NT2/D1 (cell line): ENCODE results near the gene NUCB1.
"Not testable (repeated sequence)": the region's sequence is repeated elsewhere in the genome, so short reads cannot be mapped to it uniquely, and the experiment has no call there.

Source experiments
- DNase-seq: peaks from one replicate; pipeline ENCODE4 v3.0.0-alpha.2; 2011; ENCODE audit warnings: low read depth, low spot score
- H3K27me3 ChIP-seq: 2 replicates; pipeline ENCODE4 v1.6.0; 2011; ENCODE audit warnings: mild to moderate bottlenecking; ENCODE audit not compliant: insufficient read length, insufficient read depth
- H3K36me3 ChIP-seq: 2 replicates; pipeline ENCODE4 v1.6.1; 2011; ENCODE audit warnings: mild to moderate bottlenecking, low read length, mixed read lengths; ENCODE audit not compliant: insufficient read depth, insufficient read length
- H3K4me1 ChIP-seq: 2 replicates; pipeline ENCODE4 v1.5.1; 2011; ENCODE audit not compliant: insufficient read depth, insufficient read length
- H3K4me3 ChIP-seq: 2 replicates; pipeline ENCODE4 v1.5.1; 2011; ENCODE audit warnings: low read depth; ENCODE audit not compliant: insufficient read length
- H3K9ac ChIP-seq: 2 replicates; pipeline ENCODE4 v1.6.0; 2011; ENCODE audit warnings: low read depth; ENCODE audit not compliant: insufficient read length
- H3K9me3 ChIP-seq: 2 replicates; pipeline ENCODE4 v1.5.1; 2011; ENCODE audit warnings: mild to moderate bottlenecking, low read length; ENCODE audit not compliant: insufficient read depth
- SUZ12 ChIP-seq: IDR thresholded peaks from 2 replicates; pipeline ENCODE4 v1.6.1; 2011; ENCODE audit not compliant: insufficient read length, insufficient read depth; ENCODE audit errors: extremely low read depth
- YY1 ChIP-seq: IDR thresholded peaks from 2 replicates; pipeline ENCODE4 v1.6.1; 2011; ENCODE audit not compliant: insufficient read length, insufficient read depth
- ZNF274 ChIP-seq: IDR thresholded peaks from 2 replicates; pipeline ENCODE4 v1.6.1; 2011; ENCODE audit warnings: mild to moderate bottlenecking, low read depth, low read length

The NUCB1 gene

GRCh38 chr19:48861313-48861712, 38.8 kb upstream of the NUCB1 start:
- Histone ChIP-seq H3K9ac (no peak overlapping the region), H3K4me3 (no peak overlapping the region), H3K27me3 (no peaks in the 10 kb centered on the region), H3K4me1 (peaks cover 3% of the 10 kb centered on the region), H3K9me3 (no peaks in the 10 kb centered on the region), H3K36me3 (no peaks in the 10 kb centered on the region)
- no peak for DNase-seq
- no peak for TF ChIP-seq SUZ12
- no peak for TF ChIP-seq ZNF274
- TF ChIP-seq YY1, result no peak

GRCh38 chr19:48862827-48863226, 37.3 kb upstream of the NUCB1 start:
- no peak overlapping the region for H3K4me3 ChIP-seq
- H3K27me3 ChIP-seq, result no peaks in the 10 kb centered on the region
- H3K9ac ChIP-seq, result no peak overlapping the region
- H3K4me1 ChIP-seq, result peaks cover 7% of the 10 kb centered on the region
- no peaks in the 10 kb centered on the region for H3K36me3 ChIP-seq
- TF ChIP-seq YY1 (no peak), ZNF274 (no peak), SUZ12 (no peak)
- H3K9me3 ChIP-seq, result no peaks in the 10 kb centered on the region
- no peak for DNase-seq

- Histone ChIP-seq H3K9me3 (no peaks in the 10 kb centered on the region), H3K27me3 (no peaks in the 10 kb centered on the region), H3K4me3 (no peak overlapping the region), H3K36me3 (no peaks in the 10 kb centered on the region), H3K9ac (no peak overlapping the region), H3K4me1 (peaks cover 4% of the 10 kb centered on the region)
- TF ChIP-seq ZNF274, result no peak
- no peak for TF ChIP-seq YY1
- TF ChIP-seq SUZ12, result no peak
- DNase-seq, result no peak
These were observed 33.4 kb upstream of the NUCB1 start for GRCh38 chr19:48866692-48867091.

DNA sequence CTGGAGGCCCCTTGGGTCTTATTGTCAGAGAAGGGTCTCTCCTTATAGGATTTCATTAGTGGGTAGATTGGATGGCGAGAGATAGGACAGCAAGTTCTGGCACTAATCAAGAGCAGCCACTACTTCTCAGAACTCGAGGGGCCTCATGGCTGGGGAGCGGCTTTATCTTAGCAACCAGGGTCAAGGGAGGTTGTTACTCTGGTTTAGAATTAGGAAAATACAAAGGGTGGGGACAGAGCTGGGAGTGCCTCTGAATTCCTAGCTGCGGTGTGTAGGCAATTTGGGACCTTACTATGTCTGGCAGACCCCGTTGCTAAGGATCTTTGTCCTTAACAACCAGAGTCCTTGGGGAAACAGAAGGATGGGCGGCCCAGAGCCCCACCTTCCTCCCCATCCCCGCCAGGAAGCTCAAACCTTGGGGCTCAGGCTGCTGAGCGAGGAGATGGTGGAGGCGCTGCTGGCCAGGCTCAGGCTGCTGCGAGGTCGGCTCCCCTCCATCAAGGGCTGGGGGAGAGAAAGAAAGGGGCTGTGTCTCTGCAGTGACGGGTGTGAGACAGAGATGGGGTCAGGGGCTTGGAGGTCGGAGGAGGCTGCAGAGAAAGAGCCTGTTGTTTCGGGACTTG, 32.9 kb upstream of the NUCB1 start:
- H3K27me3 ChIP-seq, result no peaks in the 10 kb centered on the region
- no peaks in the 10 kb centered on the region for H3K36me3 ChIP-seq
- no peak for DNase-seq
- peaks cover 4% of the 10 kb centered on the region for H3K4me1 ChIP-seq
- TF ChIP-seq SUZ12, result no peak
- no peak for TF ChIP-seq ZNF274
- no peak for TF ChIP-seq YY1
- peak overlapping the region; percentile 42 for H3K9ac ChIP-seq
- H3K4me3 ChIP-seq, result no peak overlapping the region
- H3K9me3 ChIP-seq, result no peaks in the 10 kb centered on the region

- Histone ChIP-seq H3K36me3 (no peaks in the 10 kb centered on the region), H3K4me1 (peaks cover 4% of the 10 kb centered on the region), H3K9me3 (no peaks in the 10 kb centered on the region), H3K4me3 (peak overlapping the region; percentile 1), H3K27me3 (no peaks in the 10 kb centered on the region), H3K9ac (peak overlapping the region; percentile 42)
- no peak for DNase-seq
- TF ChIP-seq SUZ12 (no peak), ZNF274 (no peak), YY1 (no peak)
These were observed 32.4 kb upstream of the NUCB1 start for GRCh38 chr19:48867746-48868113.

DNA sequence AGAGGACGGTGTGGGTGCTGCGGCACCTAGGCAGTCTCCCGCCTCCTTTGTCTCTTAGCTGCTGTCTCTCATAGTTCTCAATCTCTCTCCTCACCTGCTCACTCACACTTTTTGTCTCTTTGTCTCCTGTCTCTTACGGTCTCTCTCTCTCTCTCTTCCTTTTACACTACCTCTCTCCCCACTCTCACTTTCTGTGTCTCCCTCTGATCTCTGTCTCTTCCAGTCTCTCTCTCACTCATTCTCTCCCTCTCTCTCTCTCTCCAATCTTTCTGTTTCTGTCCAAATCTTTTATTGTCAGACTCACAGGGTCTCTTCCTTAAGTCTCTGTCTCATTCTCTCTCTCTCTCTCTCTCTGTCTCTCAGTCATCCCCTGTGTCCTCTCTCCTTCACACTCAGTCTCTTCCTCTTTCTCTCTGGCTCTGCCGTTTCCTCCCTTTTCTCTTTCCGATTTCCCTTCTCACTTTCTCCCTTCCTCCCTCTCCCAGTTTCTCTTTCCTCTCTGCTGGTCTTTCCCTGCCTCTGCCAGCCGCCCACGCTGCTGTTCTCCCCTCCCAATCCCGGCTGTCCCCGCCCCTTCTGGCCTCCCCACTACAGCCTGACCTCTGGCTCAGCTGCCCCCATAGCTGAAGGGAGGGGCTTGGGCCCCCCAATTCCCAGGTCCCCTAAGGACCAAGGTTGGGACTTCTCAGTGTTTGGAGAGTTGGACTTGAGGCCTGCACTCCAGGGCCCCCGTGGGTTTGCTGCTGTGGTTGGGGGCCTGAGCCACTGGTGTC, 31.8 kb upstream of the NUCB1 start, which contains the start of gene PLEKHA4:
Gene PLEKHA4 (minus strand): TSS at position 504 of the 773 bp plus-strand sequence. CDS start 997 bp downstream, outside the sequence.
- Histone ChIP-seq H3K4me1 (peaks cover 4% of the 10 kb centered on the region), H3K9ac (peak within 1 kb of the TSS; percentile 42), H3K27me3 (no peaks in the 10 kb centered on the region), H3K4me3 (peak within 1 kb of the TSS; percentile 1), H3K9me3 (no peaks in the 10 kb centered on the region), H3K36me3 (peaks cover 3% of the 10 kb centered on the region)
- no peak for DNase-seq
- TF ChIP-seq SUZ12, result no peak
- TF ChIP-seq ZNF274, result no peak
- TF ChIP-seq YY1, result no peak

- TF ChIP-seq ZNF274, result no peak
- no peak for TF ChIP-seq SUZ12
- TF ChIP-seq YY1, result no peak
- peaks cover 4% of the 10 kb centered on the region for H3K4me1 ChIP-seq
- H3K9ac ChIP-seq, result no peak overlapping the region
- DNase-seq, result no peak
- H3K9me3 ChIP-seq, result no peaks in the 10 kb centered on the region
- no peak overlapping the region for H3K4me3 ChIP-seq
- peaks cover 16% of the 10 kb centered on the region for H3K36me3 ChIP-seq
- H3K27me3 ChIP-seq, result no peaks in the 10 kb centered on the region
These were observed 30.1 kb upstream of the NUCB1 start for GRCh38 chr19:48870048-48870447.

GRCh38 chr19:48871471-48872181, 28.5 kb upstream of the NUCB1 start:
- H3K9ac ChIP-seq, H3K4me3 ChIP-seq, H3K4me1 ChIP-seq, DNase-seq, H3K9me3 ChIP-seq, H3K27me3 ChIP-seq: not testable (repeated sequence)
- H3K36me3 ChIP-seq, result peaks cover 20% of the 10 kb centered on the region
